Measurements from ENCODE around the gene CUL5. TPM values are rescaled to one million over a fixed set of nuclear protein-coding genes. Genes with fewer than 3 reads are reported as not detected.

Gene CUL5
- total and polyA plus RNA-seq, 2 of the 4 experiments (the other 2 are of a cell fraction) = 8.8 to 31.0 TPM

- TF ChIP-seq, protein P1, sequence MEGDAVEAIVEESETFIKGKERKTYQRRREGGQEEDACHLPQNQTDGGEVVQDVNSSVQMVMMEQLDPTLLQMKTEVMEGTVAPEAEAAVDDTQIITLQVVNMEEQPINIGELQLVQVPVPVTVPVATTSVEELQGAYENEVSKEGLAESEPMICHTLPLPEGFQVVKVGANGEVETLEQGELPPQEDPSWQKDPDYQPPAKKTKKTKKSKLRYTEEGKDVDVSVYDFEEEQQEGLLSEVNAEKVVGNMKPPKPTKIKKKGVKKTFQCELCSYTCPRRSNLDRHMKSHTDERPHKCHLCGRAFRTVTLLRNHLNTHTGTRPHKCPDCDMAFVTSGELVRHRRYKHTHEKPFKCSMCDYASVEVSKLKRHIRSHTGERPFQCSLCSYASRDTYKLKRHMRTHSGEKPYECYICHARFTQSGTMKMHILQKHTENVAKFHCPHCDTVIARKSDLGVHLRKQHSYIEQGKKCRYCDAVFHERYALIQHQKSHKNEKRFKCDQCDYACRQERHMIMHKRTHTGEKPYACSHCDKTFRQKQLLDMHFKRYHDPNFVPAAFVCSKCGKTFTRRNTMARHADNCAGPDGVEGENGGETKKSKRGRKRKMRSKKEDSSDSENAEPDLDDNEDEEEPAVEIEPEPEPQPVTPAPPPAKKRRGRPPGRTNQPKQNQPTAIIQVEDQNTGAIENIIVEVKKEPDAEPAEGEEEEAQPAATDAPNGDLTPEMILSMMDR (conservative IDR thresholded peaks at IDR 0.05; ENCODE audit: low read depth, low read length) = peak; percentile 85
- TF ChIP-seq SMC3 (IDR thresholded peaks at IDR 0.05; ENCODE audit: low read depth, low read length) (peak; percentile 53), BHLHE40 (IDR thresholded peaks at IDR 0.05; ENCODE audit: low read depth, low read length) (peak; percentile 86)
Observed at GRCh38 chr11:108008656-108009496, at the start of gene CUL5 (continued).

- H2BK120ac ChIP-seq (ENCODE audit: low read depth, low read length) = no peak overlapping the region
- H4K8ac ChIP-seq (ENCODE audit: low read depth in 2 of 2, low read length in 2 of 2) = no peak overlapping the region
- ChIA-PET CTCF (no interaction called here), POLR2A (ENCODE audit: unreplicated experiment) (no interaction called here)
- no peaks in the 10 kb centered on the region for H4K20me1 ChIP-seq (ENCODE audit: insufficient read depth, low read length)
- H3K4me1 ChIP-seq (ENCODE audit: control insufficient read depth, insufficient read depth, low read length) = no peaks in the 10 kb centered on the region
- H2BK15ac ChIP-seq (ENCODE audit: low read depth, low read length) = no peak overlapping the region
- no peak overlapping the region for H3K23ac ChIP-seq (ENCODE audit: low read depth, low read length)
- H2AFZ ChIP-seq (replicated peaks; ENCODE audit: low read length, poor library complexity) = no peak overlapping the region
- no peaks in the 10 kb centered on the region for H3K9me1 ChIP-seq (ENCODE audit: insufficient read depth, low read length)
- H3K4ac ChIP-seq (ENCODE audit: low read depth, low read length) = no peak overlapping the region
- no peak overlapping the region for H3K4me3 ChIP-seq (ENCODE audit: insufficient read depth, low read depth, low read length)
- ATAC-seq (ENCODE audit: low read depth) (no peak), DNase-seq (no peak)
- no peak overlapping the region for H3K18ac ChIP-seq (ENCODE audit: low read depth, low read length)
- no peak overlapping the region for H3K4me2 ChIP-seq (ENCODE audit: low read depth, low read length)
- no peak overlapping the region for H4K91ac ChIP-seq (ENCODE audit: insufficient read depth, low read depth, low read length)
- H3K14ac ChIP-seq (replicated peaks; ENCODE audit: low read depth, low read length) = no peak overlapping the region
- peaks cover 1% of the 10 kb centered on the region; the same call in 1 of the 2 replicates for H3K27me3 ChIP-seq (ENCODE audit: control insufficient read depth, insufficient read depth, low read length)
- H3K9ac ChIP-seq (ENCODE audit: low read depth, low read length) = no peak overlapping the region
- intact Hi-C loops (cut with micrococcal nuclease) = no loop called here
- H3K56ac ChIP-seq (ENCODE audit: extremely low read depth, insufficient read depth, low read length) = no peak overlapping the region
- dilution Hi-C loops (cut with HindIII; ENCODE audit: low sequenced_read_pairs, unreplicated experiment) = no loop called here
- H3K79me1 ChIP-seq (ENCODE audit: low read depth in 1 of 2, low read length in 2 of 2) = no peaks in the 10 kb centered on the region
- H3K27ac ChIP-seq (ENCODE audit: insufficient read depth, low read length) = no peak overlapping the region
- H2BK5ac ChIP-seq (ENCODE audit: low read depth, low read length, poor library complexity, severe bottlenecking) = no peak overlapping the region
- no peak overlapping the region for H4K5ac ChIP-seq (ENCODE audit: low read depth, low read length)
- H2AK5ac ChIP-seq (ENCODE audit: low read depth, low read length) = no peak overlapping the region
- in situ Hi-C loops (cut with MboI; ENCODE audit: low sequenced_read_pairs) = no loop called here
- no TSS peak for BruUV-seq (replicated peaks)
- no peaks in the 10 kb centered on the region for H3K9me3 ChIP-seq (ENCODE audit: control insufficient read depth, insufficient read depth, low read length)
- no peaks in the 10 kb centered on the region for H3K36me3 ChIP-seq (ENCODE audit: control insufficient read depth, insufficient read depth, low read length)
- H2BK20ac ChIP-seq (ENCODE audit: low read depth, low read length) = no peak overlapping the region
- no peak overlapping the region for H2AK9ac ChIP-seq (replicated peaks; ENCODE audit: low read depth, low read length, poor library complexity)
- WGBS, 2 experiments (ENCODE audit: extremely low coverage in 2 of 2, insufficient read length in 1 of 2) = no CpG with 5 or more reads among the region's 3 CpGs
- no peak for TF ChIP-seq BHLHE40 (IDR thresholded peaks at IDR 0.05; ENCODE audit: low read depth, low read length)
- TF ChIP-seq, protein P2, sequence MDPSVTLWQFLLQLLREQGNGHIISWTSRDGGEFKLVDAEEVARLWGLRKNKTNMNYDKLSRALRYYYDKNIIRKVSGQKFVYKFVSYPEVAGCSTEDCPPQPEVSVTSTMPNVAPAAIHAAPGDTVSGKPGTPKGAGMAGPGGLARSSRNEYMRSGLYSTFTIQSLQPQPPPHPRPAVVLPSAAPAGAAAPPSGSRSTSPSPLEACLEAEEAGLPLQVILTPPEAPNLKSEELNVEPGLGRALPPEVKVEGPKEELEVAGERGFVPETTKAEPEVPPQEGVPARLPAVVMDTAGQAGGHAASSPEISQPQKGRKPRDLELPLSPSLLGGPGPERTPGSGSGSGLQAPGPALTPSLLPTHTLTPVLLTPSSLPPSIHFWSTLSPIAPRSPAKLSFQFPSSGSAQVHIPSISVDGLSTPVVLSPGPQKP (IDR thresholded peaks at IDR 0.05; ENCODE audit: borderline replicate concordance, low read depth, low read length) = no peak
- TF ChIP-seq, protein P1 (conservative IDR thresholded peaks at IDR 0.05; ENCODE audit: low read depth, low read length) = no peak
- no peak for TF ChIP-seq MXI1 (IDR thresholded peaks at IDR 0.05; ENCODE audit: borderline replicate concordance, low read depth, low read length)
- TF ChIP-seq SMC3 (IDR thresholded peaks at IDR 0.05; ENCODE audit: low read depth, low read length) = no peak
- TF ChIP-seq RFX5 (IDR thresholded peaks at IDR 0.05; ENCODE audit: low read depth, low read length) = no peak
- TF ChIP-seq NFE2L2 (IDR thresholded peaks at IDR 0.05; ENCODE audit: low read depth, low read length) = no peak
- TF ChIP-seq MAZ (IDR thresholded peaks at IDR 0.05; ENCODE audit: borderline replicate concordance, low read depth, low read length) = no peak
Observed at GRCh38 chr11:107961480-107961879, 47.2 kb upstream of the CUL5 start.
